ENCODE data around the gene EPSTI1.

EPSTI1 gene

DNA sequence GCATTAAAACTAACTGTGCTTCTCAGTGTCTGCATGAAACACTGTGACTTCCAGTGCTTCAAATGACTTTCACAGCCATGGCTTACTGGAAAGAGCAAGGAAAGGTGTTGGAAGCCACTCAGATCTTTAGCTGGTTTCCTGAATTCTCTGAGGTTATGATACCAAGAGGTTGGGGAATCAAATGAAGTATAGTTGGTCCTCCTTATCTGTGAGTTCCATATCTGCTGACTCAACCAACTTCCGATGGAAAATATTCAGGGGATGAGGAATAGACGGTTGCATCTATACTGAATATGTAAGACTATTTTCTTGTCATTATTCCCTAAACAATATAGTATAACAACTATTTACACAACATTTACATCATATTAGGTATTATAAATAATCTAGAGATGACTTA, 32.4 kb downstream of the EPSTI1 start:
- no peak for ATAC-seq
- TF ChIP-seq PPARA (CRISPR knock-in tag; IDR thresholded peaks at IDR 0.05; ENCODE audit: borderline replicate concordance) (no peak), RARB (CRISPR knock-in tag; IDR thresholded peaks at IDR 0.05) (no peak), TCF4 (CRISPR knock-in tag; IDR thresholded peaks at IDR 0.05; ENCODE audit: borderline replicate concordance) (no peak), SNAI2 (CRISPR knock-in tag; IDR thresholded peaks at IDR 0.05) (no peak), ISL1 (CRISPR knock-in tag; IDR thresholded peaks at IDR 0.05) (no peak)
- TF ChIP-seq, protein P1, sequence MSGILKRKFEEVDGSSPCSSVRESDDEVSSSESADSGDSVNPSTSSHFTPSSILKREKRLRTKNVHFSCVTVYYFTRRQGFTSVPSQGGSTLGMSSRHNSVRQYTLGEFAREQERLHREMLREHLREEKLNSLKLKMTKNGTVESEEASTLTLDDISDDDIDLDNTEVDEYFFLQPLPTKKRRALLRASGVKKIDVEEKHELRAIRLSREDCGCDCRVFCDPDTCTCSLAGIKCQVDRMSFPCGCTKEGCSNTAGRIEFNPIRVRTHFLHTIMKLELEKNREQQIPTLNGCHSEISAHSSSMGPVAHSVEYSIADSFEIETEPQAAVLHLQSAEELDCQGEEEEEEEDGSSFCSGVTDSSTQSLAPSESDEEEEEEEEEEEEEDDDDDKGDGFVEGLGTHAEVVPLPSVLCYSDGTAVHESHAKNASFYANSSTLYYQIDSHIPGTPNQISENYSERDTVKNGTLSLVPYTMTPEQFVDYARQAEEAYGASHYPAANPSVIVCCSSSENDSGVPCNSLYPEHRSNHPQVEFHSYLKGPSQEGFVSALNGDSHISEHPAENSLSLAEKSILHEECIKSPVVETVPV (CRISPR knock-in tag; IDR thresholded peaks at IDR 0.05), result no peak
- TF ChIP-seq, protein P2, sequence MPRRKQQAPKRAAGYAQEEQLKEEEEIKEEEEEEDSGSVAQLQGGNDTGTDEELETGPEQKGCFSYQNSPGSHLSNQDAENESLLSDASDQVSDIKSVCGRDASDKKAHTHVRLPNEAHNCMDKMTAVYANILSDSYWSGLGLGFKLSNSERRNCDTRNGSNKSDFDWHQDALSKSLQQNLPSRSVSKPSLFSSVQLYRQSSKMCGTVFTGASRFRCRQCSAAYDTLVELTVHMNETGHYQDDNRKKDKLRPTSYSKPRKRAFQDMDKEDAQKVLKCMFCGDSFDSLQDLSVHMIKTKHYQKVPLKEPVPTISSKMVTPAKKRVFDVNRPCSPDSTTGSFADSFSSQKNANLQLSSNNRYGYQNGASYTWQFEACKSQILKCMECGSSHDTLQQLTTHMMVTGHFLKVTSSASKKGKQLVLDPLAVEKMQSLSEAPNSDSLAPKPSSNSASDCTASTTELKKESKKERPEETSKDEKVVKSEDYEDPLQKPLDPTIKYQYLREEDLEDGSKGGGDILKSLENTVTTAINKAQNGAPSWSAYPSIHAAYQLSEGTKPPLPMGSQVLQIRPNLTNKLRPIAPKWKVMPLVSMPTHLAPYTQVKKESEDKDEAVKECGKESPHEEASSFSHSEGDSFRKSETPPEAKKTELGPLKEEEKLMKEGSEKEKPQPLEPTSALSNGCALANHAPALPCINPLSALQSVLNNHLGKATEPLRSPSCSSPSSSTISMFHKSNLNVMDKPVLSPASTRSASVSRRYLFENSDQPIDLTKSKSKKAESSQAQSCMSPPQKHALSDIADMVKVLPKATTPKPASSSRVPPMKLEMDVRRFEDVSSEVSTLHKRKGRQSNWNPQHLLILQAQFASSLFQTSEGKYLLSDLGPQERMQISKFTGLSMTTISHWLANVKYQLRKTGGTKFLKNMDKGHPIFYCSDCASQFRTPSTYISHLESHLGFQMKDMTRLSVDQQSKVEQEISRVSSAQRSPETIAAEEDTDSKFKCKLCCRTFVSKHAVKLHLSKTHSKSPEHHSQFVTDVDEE (CRISPR knock-in tag; IDR thresholded peaks at IDR 0.05), result no peak

DNA sequence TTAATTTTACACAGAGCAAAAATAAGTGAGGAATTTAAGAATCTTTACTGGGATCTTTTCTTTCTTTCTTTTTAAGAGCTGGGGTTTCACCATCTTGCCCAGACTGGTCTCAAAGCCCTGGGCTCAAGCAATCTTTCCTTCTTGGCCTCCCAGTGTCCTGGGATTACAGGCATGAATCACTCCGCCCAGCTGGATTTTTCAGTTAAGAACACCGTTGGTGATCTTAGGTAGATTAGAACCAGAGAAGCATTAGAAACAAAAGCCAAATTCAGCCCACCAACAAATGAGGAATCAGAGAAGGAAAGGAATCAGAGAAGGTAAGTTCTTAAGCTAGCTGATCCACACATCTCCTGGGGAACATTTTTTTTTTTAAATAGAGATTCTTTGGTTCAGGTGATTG, 34.2 kb downstream of the EPSTI1 start:
- no peak for ATAC-seq
- no peak for TF ChIP-seq RARB (CRISPR knock-in tag; IDR thresholded peaks at IDR 0.05)
- TF ChIP-seq, protein P2 (CRISPR knock-in tag; IDR thresholded peaks at IDR 0.05), result no peak
- TF ChIP-seq, protein P1 (CRISPR knock-in tag; IDR thresholded peaks at IDR 0.05), result no peak
- no peak for TF ChIP-seq BACH2 (CRISPR knock-in tag; IDR thresholded peaks at IDR 0.05; ENCODE audit: borderline replicate concordance)
- no peak for TF ChIP-seq GLIS3 (CRISPR knock-in tag; IDR thresholded peaks at IDR 0.05)
- TF ChIP-seq PPARA (CRISPR knock-in tag; IDR thresholded peaks at IDR 0.05; ENCODE audit: borderline replicate concordance), result no peak
- no peak for TF ChIP-seq ARNTL (CRISPR knock-in tag; IDR thresholded peaks at IDR 0.05; ENCODE audit: borderline replicate concordance, low read depth)
- TF ChIP-seq ZNF565 (CRISPR knock-in tag; conservative IDR thresholded peaks at IDR 0.05; ENCODE audit: low read depth), result no peak
- TF ChIP-seq ESRRG (CRISPR knock-in tag; IDR thresholded peaks at IDR 0.05), result no peak
- no peak for TF ChIP-seq TCF4 (CRISPR knock-in tag; IDR thresholded peaks at IDR 0.05; ENCODE audit: borderline replicate concordance)
- no peak for TF ChIP-seq OSR1 (CRISPR knock-in tag; IDR thresholded peaks at IDR 0.05)
- TF ChIP-seq SNAI2 (CRISPR knock-in tag; IDR thresholded peaks at IDR 0.05), result no peak
- TF ChIP-seq CSDC2 (CRISPR knock-in tag; IDR thresholded peaks at IDR 0.05), result no peak
- no peak for TF ChIP-seq ZNF70 (CRISPR knock-in tag; IDR thresholded peaks at IDR 0.05)
- TF ChIP-seq ZC3H10 (CRISPR knock-in tag; IDR thresholded peaks at IDR 0.05), result no peak

DNA sequence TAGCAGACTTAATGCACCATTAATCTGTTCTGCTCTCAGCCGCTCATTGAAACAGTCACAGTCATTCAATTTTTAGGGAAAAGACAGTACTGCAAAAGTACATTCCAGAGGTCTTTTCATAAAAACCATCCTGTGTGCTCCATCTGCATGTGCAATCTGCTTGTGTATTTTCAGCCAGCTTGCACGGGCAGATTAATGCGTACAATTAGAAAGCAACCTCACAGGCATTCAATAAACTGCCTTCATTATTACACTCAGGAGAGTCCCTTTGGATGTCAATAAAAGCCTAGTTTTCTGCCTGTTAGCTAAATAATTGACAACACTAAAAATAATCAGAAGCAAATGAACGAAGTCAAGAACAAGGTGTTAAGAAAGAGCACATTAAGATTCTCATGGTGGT, 41.9 kb downstream of the EPSTI1 start:
- TF ChIP-seq TCF4 (CRISPR knock-in tag; IDR thresholded peaks at IDR 0.05; ENCODE audit: borderline replicate concordance) (no peak), BACH2 (CRISPR knock-in tag; IDR thresholded peaks at IDR 0.05; ENCODE audit: borderline replicate concordance) (no peak), ZNF70 (CRISPR knock-in tag; IDR thresholded peaks at IDR 0.05) (no peak), ARNTL (CRISPR knock-in tag; IDR thresholded peaks at IDR 0.05; ENCODE audit: borderline replicate concordance, low read depth) (no peak), SNAI2 (CRISPR knock-in tag; IDR thresholded peaks at IDR 0.05) (no peak)
- ATAC-seq, result no peak

DNA sequence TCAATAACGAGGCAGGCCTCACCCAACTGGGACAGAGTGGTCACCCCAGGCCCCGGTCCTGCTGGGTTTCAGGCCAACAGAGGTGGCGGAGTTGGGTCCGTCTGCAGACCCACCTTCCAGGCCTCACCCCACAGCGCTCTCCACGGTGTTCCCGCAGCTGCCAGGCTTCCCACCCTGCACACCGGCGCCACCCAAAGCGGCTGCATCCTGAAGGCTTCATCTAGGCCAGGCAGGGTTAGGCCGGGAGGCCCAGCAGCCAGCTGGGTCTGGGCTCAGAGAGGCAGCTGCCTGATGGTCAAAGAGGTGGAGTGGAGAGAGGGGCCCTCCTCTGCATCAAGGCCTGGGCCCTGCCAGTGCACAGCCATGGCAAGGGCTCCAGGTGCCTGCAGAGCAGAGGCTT, 44.1 kb downstream of the EPSTI1 start:
- ATAC-seq, result no peak
- TF ChIP-seq TOX (CRISPR knock-in tag; IDR thresholded peaks at IDR 0.05; ENCODE audit: borderline replicate concordance) (no peak), ARNTL (CRISPR knock-in tag; IDR thresholded peaks at IDR 0.05; ENCODE audit: borderline replicate concordance, low read depth) (no peak), CSDC2 (CRISPR knock-in tag; IDR thresholded peaks at IDR 0.05) (no peak), SNAI2 (CRISPR knock-in tag; IDR thresholded peaks at IDR 0.05) (no peak), ESRRG (CRISPR knock-in tag; IDR thresholded peaks at IDR 0.05) (no peak), ISL1 (CRISPR knock-in tag; IDR thresholded peaks at IDR 0.05) (no peak), BACH2 (CRISPR knock-in tag; IDR thresholded peaks at IDR 0.05; ENCODE audit: borderline replicate concordance) (no peak), PPARA (CRISPR knock-in tag; IDR thresholded peaks at IDR 0.05; ENCODE audit: borderline replicate concordance) (no peak), ZC3H10 (CRISPR knock-in tag; IDR thresholded peaks at IDR 0.05) (no peak)
- TF ChIP-seq, protein P3, sequence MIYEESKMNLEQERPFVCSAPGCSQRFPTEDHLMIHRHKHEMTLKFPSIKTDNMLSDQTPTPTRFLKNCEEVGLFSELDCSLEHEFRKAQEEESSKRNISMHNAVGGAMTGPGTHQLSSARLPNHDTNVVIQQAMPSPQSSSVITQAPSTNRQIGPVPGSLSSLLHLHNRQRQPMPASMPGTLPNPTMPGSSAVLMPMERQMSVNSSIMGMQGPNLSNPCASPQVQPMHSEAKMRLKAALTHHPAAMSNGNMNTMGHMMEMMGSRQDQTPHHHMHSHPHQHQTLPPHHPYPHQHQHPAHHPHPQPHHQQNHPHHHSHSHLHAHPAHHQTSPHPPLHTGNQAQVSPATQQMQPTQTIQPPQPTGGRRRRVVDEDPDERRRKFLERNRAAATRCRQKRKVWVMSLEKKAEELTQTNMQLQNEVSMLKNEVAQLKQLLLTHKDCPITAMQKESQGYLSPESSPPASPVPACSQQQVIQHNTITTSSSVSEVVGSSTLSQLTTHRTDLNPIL (CRISPR knock-in tag; IDR thresholded peaks at IDR 0.05; ENCODE audit: low read depth), result no peak
- TF ChIP-seq, protein P2 (CRISPR knock-in tag; IDR thresholded peaks at IDR 0.05), result no peak
- TF ChIP-seq, protein P1 (CRISPR knock-in tag; IDR thresholded peaks at IDR 0.05), result no peak

Data from SK-N-SH treated with all-trans-retinoic acid at 6 μM for 48 hours (cell line).